ENCODE measurements around the gene ALDH2. TPM values are rescaled to one million over a fixed set of nuclear protein-coding genes. Genes with fewer than 3 reads are reported as not detected.
A peak's percentile ranks its signal among the peaks of the same experiment; 100 is the strongest.
"Not testable (repeated sequence)": the region's sequence is repeated elsewhere in the genome, so short reads cannot be mapped to it uniquely, and the experiment has no call there.

ALDH2 gene
- total RNA-seq (100 to 1,000 TPM; 176 to 303 (median 260) TPM), polyA plus RNA-seq (100 to 1,000 TPM; 135 to 176 TPM)
- long read RNA-seq, donor 1, full-length matches to known transcripts, result 922 of 1,059 reads
- long read RNA-seq, donor 1, partial matches to known transcripts, result 104 of 1,059 reads
- long read RNA-seq, donor 1, other reads (novel, unspliced or antisense), result 33 of 1,059 reads
- long read RNA-seq, donor 2, full-length matches to known transcripts, result 3,148 of 3,369 reads
- long read RNA-seq, donor 2, partial matches to known transcripts, result 128 of 3,369 reads
- long read RNA-seq, donor 2, other reads (novel, unspliced or antisense), result 93 of 3,369 reads
- long read RNA-seq, donor 3, full-length matches to known transcripts, result 569 of 645 reads
- long read RNA-seq, donor 3, partial matches to known transcripts, result 64 of 645 reads
- long read RNA-seq, donor 3, other reads (novel, unspliced or antisense), result 12 of 645 reads

GRCh38 chr12:111766608-111767361, at the start of gene ALDH2:
ALDH2 (plus strand) TSS chr12:111766933; CDS start chr12:111766983, 50 bp downstream.
- WGBS, 4 donors, result 0 to 1% (median 1%) methylated on average over 33 to 73 of the region's 73 CpGs
- Histone ChIP-seq H3K27ac (peak within 1 kb of the TSS; percentile 53 to 91 (median 82)), H3K27me3 (no peaks in the 10 kb centered on the region), H3K36me3 (peaks cover 0 to 3% (median 0%) of the 10 kb centered on the region in 9 donors), H3K4me1 (peaks cover 0 to 34% (median 14%) of the 10 kb centered on the region in 12 donors), H3K9me3 (no peaks in the 10 kb centered on the region), H3K4me3 (peak within 1 kb of the TSS; percentile 70 to 93 (median 86))
- TF ChIP-seq CTCF (IDR thresholded peaks at IDR 0.05) (peak in 6 of 12 donors; percentile 6 to 37 (median 14)), POLR2A (IDR thresholded peaks at IDR 0.05) (peak in 1 of 2 donors; percentile 81)
- intact Hi-C loops (cut with DNase I), result no loop called here
- DNase-seq, result peak; percentile 70 to 89 (median 84)
- ATAC-seq, result peak; percentile 89 to 99 (median 97)

- H3K27me3 ChIP-seq; ATAC-seq; H3K27ac ChIP-seq; DNase-seq; H3K9me3 ChIP-seq; intact Hi-C loops (cut with DNase I); H3K4me3 ChIP-seq: not testable (repeated sequence)
- Histone ChIP-seq H3K36me3 (peaks cover 0 to 81% (median 68%) of the 10 kb centered on the region in 9 donors), H3K4me1 (peaks cover 0 to 15% (median 2%) of the 10 kb centered on the region in 12 donors)
- WGBS, 4 donors, result 92 to 98% (median 93%) methylated on average over 10 of the region's 10 CpGs
Measured at GRCh38 chr12:111719316-111719715, 47.4 kb upstream of the ALDH2 start.

- H3K36me3 ChIP-seq, result peaks cover 0 to 77% (median 75%) of the 10 kb centered on the region in 9 donors
- no peak for ATAC-seq
Measured at GRCh38 chr12:111720457-111720856, 46.3 kb upstream of the ALDH2 start.

GRCh38 chr12:111723646-111724360, 42.9 kb upstream of the ALDH2 start:
- H3K9me3 ChIP-seq; H3K27me3 ChIP-seq; ATAC-seq; H3K4me3 ChIP-seq; intact Hi-C loops (cut with DNase I); H3K27ac ChIP-seq; DNase-seq; H3K4me1 ChIP-seq: not testable (repeated sequence)
- peaks cover 0 to 76% (median 60%) of the 10 kb centered on the region in 9 donors for H3K36me3 ChIP-seq
- 96 to 98% (median 96%) methylated on average over 27 to 46 of the region's 46 CpGs for WGBS, 4 donors

More at GRCh38 chr12:111720457-111720856, 46.3 kb upstream of the ALDH2 start:
- H3K27me3 ChIP-seq, result no peaks in the 10 kb centered on the region
- no peak overlapping the region for H3K4me3 ChIP-seq
- TF ChIP-seq POLR2A (IDR thresholded peaks at IDR 0.05) (no peak), CTCF (IDR thresholded peaks at IDR 0.05) (no peak)
- H3K9me3 ChIP-seq, result no peaks in the 10 kb centered on the region
- WGBS, 4 donors, result 91 to 96% (median 94%) methylated on average over 6 of the region's 6 CpGs
- intact Hi-C loops (cut with DNase I), result no loop called here
- H3K27ac ChIP-seq, result no peak overlapping the region
- peaks cover 0 to 7% (median 2%) of the 10 kb centered on the region in 12 donors for H3K4me1 ChIP-seq
- no peak for DNase-seq
